CD4-positive, alpha-beta T cell treated with Interleukin-1 beta for 1 hour (primary cell): Measurements from ENCODE around the gene PDK1.

Experiments
- DNase-seq, 2 donors: peaks; one replicate each; pipeline ENCODE4 v3.0.0-alpha.2; 2020 to 2022

The PDK1 gene

GRCh38 chr2:172597176-172597842, 41.4 kb downstream of the PDK1 start:
- DNase-seq: no peak

GRCh38 chr2:172599947-172600346, 44.1 kb downstream of the PDK1 start:
- no peak for DNase-seq

GRCh38 chr2:172600557-172601008, 44.7 kb downstream of the PDK1 start:
- DNase-seq: no peak

GRCh38 chr2:172606285-172606684, 50.4 kb downstream of the PDK1 start:
- no peak for DNase-seq

GRCh38 chr2:172607379-172607928, 51.6 kb downstream of the PDK1 start:
- DNase-seq: no peak

- no peak for DNase-seq
These were observed 53.6 kb downstream of the PDK1 start for GRCh38 chr2:172609488-172609887.

GRCh38 chr2:172612051-172612450, 56.2 kb downstream of the PDK1 start:
- DNase-seq: no peak

- no peak for DNase-seq
These were observed 57.1 kb downstream of the PDK1 start for GRCh38 chr2:172613040-172613439.

- DNase-seq: no peak
These were observed 57.8 kb downstream of the PDK1 start for GRCh38 chr2:172613615-172614231.

GRCh38 chr2:172614932-172615331, 59.0 kb downstream of the PDK1 start:
- no peak for DNase-seq

- DNase-seq: no peak
These were observed 59.9 kb downstream of the PDK1 start for GRCh38 chr2:172615727-172616261.

- no peak for DNase-seq
These were observed 61.2 kb downstream of the PDK1 start for GRCh38 chr2:172617115-172617514.

- no peak for DNase-seq
These were observed 67.5 kb downstream of the PDK1 start for GRCh38 chr2:172623249-172623965.

- no peak for DNase-seq
These were observed 69.1 kb downstream of the PDK1 start for GRCh38 chr2:172624996-172625395.

GRCh38 chr2:172627181-172627580, 71.3 kb downstream of the PDK1 start:
- no peak for DNase-seq

GRCh38 chr2:172628085-172628484, 72.2 kb downstream of the PDK1 start:
- DNase-seq: no peak

GRCh38 chr2:172629586-172629985, 73.7 kb downstream of the PDK1 start:
- DNase-seq: no peak

- no peak for DNase-seq
These were observed 74.3 kb downstream of the PDK1 start for GRCh38 chr2:172630181-172630580.

GRCh38 chr2:172634477-172634876, 78.6 kb downstream of the PDK1 start:
- no peak for DNase-seq

- DNase-seq: no peak
These were observed 79.7 kb downstream of the PDK1 start for GRCh38 chr2:172635548-172635947.

GRCh38 chr2:172639256-172639655, 83.4 kb downstream of the PDK1 start:
- no peak for DNase-seq

- no peak for DNase-seq
These were observed 83.9 kb downstream of the PDK1 start for GRCh38 chr2:172639823-172640222.

- DNase-seq: no peak
These were observed 84.5 kb downstream of the PDK1 start for GRCh38 chr2:172640389-172640788.
